ENCODE results near the gene NLRP14.

NLRP14 gene, protein sequence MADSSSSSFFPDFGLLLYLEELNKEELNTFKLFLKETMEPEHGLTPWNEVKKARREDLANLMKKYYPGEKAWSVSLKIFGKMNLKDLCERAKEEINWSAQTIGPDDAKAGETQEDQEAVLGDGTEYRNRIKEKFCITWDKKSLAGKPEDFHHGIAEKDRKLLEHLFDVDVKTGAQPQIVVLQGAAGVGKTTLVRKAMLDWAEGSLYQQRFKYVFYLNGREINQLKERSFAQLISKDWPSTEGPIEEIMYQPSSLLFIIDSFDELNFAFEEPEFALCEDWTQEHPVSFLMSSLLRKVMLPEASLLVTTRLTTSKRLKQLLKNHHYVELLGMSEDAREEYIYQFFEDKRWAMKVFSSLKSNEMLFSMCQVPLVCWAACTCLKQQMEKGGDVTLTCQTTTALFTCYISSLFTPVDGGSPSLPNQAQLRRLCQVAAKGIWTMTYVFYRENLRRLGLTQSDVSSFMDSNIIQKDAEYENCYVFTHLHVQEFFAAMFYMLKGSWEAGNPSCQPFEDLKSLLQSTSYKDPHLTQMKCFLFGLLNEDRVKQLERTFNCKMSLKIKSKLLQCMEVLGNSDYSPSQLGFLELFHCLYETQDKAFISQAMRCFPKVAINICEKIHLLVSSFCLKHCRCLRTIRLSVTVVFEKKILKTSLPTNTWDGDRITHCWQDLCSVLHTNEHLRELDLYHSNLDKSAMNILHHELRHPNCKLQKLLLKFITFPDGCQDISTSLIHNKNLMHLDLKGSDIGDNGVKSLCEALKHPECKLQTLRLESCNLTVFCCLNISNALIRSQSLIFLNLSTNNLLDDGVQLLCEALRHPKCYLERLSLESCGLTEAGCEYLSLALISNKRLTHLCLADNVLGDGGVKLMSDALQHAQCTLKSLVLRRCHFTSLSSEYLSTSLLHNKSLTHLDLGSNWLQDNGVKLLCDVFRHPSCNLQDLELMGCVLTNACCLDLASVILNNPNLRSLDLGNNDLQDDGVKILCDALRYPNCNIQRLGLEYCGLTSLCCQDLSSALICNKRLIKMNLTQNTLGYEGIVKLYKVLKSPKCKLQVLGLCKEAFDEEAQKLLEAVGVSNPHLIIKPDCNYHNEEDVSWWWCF

DNA sequence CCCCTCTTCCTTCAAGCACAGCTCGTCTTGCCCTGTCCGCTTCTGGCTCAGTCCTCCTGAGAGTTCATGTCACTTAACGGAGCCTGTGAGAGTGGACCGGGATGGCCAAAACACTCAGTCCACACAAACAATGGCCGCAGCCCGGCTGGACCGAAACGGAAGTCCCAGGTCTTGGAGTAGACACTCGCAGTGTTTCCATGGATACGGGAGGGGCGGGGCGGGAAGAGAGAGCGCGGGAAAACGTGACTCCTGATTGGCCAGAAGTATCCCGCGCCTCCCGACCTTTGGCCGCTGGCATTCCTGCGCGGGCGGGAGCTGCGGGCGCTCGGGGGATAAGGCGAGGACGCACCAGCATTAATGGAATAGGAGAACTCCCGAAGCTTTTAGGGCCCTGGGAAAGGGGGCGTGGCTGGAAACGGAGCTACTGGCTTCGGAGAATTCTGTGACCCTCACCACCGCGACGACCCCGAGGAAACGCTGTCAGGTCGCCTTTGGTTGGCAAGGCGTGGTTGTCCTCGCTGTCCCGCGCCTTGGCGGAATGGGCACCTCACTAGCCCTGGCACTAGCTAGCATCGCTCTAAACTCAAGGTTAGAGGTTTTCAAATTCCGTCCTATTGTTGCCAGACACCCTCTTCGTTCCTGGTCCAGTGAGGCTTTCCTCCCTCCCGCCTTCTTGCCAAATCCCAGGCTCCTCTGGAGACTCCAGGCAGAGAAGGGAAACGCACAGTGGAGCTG, at the start of gene NLRP14, which contains the start of gene ZNF214:
Gene NLRP14 (plus strand): TSS at position 297 of the 735 bp plus-strand sequence. CDS start 18,108 bp downstream, outside the sequence.
Gene ZNF214 (minus strand): TSS at position 164 of the 735 bp plus-strand sequence. CDS start 17,511 bp downstream, outside the sequence.
- DNase-seq, result peak; percentile 61

DNA sequence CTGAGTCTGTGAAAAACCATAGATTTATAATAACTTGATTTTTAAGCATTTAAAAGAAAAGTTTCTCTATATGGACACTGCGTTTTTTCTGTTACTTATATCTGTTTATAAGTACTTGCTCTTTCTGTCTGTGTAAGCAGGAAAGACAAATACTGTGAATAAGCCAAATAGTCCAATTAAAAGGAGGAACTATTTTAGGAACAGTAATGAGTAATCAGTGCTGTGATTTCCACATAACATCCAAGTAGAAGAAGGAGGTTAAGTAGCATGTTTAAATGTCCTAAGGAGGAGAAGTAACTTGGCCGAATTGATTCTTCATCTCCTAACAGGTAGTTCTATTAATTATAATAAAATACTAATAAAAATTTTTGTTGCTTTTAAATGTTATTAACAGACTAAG, 40.9 kb upstream of the NLRP14 start:
- no peak for DNase-seq

- DNase-seq, result no peak
These were observed 33.8 kb upstream of the NLRP14 start for GRCh38 chr11:6986487-6986886.

DNA sequence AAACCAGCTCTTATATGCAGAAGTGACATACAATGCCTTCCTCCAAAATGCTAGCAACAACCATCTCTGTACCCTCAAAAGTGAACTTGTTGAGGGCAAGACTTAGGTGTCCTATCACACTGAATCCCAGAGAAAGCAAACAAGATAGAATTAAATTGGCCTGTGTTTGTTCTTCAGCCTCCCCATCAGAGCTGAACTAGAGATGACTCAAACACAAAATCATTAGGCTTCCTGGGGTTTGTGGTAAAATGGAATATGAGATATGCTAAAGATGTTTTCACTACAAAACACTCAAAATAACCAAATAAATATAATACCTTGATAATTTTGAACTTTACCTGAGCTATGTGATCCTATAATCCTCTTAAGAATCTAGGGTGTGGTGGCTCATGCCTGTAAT, 31.8 kb upstream of the NLRP14 start:
- no peak for DNase-seq

- no peak for DNase-seq
These were observed 29.1 kb upstream of the NLRP14 start for GRCh38 chr11:6991227-6991626.

DNA sequence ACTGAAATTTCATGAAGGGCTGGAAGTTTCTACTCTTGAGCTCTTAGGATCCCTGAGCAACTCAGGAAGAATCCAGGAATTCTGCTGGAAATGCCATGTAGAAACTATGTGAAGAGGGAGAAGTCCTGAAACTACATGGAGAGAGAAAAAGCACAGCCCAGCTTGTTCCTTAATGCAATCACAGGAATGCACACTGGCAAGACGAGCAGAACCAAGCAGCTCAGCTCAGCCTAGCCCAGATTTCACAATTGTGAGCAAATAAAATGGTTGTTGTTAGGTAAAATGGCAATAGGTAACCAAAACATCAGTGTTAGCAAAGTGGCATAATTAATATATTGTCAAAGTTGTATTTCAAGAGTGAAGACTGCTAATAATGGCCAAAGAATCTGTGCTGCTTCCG, 28.3 kb upstream of the NLRP14 start:
- no peak for DNase-seq

- no peak for DNase-seq
These were observed 27.5 kb upstream of the NLRP14 start for GRCh38 chr11:6992457-6993417.

DNA sequence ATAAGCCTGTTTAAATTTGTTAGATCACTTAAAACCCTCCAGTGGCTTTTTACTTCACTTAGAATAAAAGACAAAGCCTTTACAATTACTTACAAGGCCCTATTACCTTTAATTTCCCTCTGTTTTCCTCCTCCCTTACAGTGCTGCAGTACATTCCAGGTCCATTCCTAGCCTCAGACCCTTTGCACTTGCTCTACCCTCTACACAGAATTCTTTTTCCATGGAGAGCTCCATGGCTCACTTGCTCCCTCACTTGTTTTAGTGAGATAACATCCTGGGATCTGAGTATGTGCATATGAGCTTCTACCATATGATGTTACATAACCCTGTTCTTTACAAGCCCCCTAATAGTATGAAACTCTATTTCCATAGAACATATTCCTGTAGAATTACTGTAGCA, 24.6 kb upstream of the NLRP14 start:
- no peak for DNase-seq

- no peak for DNase-seq
These were observed 15.8 kb upstream of the NLRP14 start for GRCh38 chr11:7004482-7004881.

DNA sequence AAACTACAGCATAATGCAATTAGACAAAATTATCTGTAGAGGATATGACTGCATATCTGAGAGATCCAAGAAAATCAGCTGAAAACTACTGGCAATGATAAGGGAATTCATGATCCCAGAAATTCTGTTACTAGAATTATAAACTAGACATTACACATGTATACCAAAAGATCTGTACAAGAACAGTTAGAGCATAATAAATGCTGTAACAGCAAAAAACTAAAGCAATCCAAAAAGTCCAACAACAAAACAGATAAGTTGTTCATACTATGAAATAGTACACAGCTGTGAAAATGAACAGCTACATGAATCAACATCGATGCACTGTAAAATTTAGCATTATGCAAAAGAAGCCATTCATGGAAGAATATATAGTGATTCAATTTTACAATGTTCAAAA, 6.2 kb upstream of the NLRP14 start:
- no peak for DNase-seq

DNA sequence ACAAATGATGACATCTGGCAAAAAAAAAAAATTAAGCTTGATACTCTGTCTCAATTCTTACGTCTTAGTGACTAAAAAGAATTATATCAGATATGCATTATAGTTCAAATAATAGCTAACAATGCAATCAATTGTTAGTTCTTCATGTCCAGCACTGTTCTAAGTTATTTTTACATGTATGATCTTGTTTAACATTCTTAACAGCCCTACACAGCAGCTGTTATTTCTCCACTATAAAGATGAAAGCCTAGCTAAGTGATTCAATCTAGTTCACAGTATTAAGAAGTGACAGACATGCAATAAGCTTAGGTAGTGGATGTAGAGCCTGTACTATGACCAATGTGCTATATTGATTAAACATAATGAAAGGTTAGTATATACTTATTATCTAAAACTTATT, 4.3 kb upstream of the NLRP14 start:
- DNase-seq, result no peak

- DNase-seq, result no peak
These were observed 638 bp upstream of the NLRP14 start for GRCh38 chr11:7019500-7020182.

DNA sequence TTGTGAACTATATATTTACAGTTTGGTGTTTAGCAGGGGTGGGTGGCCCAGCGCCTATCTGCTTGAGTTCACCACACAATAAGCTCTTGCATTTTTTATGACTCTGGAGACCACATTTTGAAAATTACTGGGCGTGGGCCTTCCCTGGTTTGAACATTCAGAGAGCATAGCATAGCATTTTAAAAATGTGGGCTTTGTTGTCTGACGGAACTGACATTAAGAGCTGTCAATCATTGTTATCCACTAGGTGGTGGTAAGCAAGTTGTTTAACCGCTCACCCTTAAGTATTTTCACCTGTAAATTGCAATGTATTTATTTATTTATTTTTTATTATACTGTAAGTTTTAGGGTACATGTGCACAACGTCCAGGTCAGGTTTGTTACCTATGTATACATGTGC, 1.0 kb downstream of the NLRP14 start:
- no peak for DNase-seq

GRCh38 chr11:7028141-7028540, 7.9 kb downstream of the NLRP14 start:
- DNase-seq, result no peak

DNA sequence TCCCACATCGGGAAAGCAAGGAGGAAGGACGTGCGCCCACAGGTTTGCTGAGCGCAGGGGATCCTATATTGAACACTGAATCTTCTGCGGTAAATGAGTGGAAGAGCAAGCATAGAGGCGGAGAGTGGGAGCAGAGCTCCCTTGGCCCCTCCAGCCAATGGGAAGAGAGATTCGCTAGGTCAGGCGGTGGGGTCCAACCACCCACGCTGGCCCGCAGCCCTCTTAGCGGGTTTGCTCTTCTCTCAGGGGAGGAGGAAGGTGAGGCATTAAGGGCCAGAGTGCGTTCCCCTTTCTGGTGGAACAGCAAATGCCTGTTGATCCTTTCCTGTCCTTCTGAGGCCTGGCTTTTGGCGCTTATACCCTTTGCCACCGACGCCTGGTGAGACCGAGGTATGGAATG, 10.6 kb downstream of the NLRP14 start:
- DNase-seq, result no peak

GRCh38 chr11:7031471-7031871, 11.2 kb downstream of the NLRP14 start:
- DNase-seq, result no peak

- DNase-seq, result no peak
These were observed 12.4 kb downstream of the NLRP14 start for GRCh38 chr11:7032692-7033091.

- DNase-seq, result no peak
These were observed 13.7 kb downstream of the NLRP14 start for GRCh38 chr11:7034019-7034418.

DNA sequence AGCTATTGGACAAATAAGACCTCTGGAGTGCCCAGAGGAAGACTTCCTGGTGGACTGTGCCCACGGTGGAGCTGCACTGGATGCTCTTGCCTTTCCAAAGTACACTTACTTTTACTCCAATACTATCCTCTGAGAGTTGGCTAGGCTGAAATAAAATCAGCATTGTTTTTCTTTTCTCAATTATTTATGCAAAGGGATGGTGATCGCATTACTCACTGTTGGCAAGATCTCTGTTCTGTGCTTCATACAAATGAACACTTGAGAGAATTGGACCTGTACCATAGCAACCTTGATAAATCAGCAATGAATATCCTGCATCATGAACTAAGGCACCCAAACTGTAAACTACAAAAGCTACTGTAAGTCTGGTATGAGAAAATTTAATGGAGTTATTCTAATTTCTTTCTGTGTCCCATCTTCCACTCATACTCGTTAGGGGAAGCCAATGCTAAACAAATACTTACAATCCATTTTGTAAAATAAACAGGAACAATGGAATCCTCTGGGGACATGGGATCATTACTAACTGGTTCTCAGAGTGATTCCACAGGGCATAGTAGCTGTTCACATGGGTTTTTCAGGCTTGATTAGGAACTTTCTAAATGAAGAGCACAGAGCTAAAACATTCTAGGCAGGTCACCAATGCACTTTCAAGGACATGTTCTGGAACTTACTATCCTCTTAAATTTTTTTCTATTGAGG, 26.3 kb downstream of the NLRP14 start:
- DNase-seq, result no peak

- no peak for DNase-seq
These were observed 29.9 kb downstream of the NLRP14 start for GRCh38 chr11:7050191-7050590.
